Left ventricle myocardium inferior (tissue), 1 donor: Measurements from ENCODE around the gene CAMSAP3. TPM values are rescaled to one million over a fixed set of nuclear protein-coding genes. Genes with fewer than 3 reads are reported as not detected.

Experiments used
- DNase-seq: peaks from one replicate; pipeline ENCODE4 v3.0.0-alpha.2; 2020
- H3K27ac ChIP-seq: fragments of 200-600 bp; replicated peaks from 2 replicates; pipeline ENCODE4 v1.8.0; 2021
- H3K27me3 ChIP-seq: fragments of 200-600 bp; 2 replicates; pipeline ENCODE4 v1.8.0; 2021; ENCODE audit warnings: low read depth
- H3K36me3 ChIP-seq: fragments of 200-600 bp; 2 replicates; pipeline ENCODE4 v1.8.0; 2021
- H3K4me1 ChIP-seq: fragments of 200-600 bp; 2 replicates; pipeline ENCODE4 v1.8.0; 2021
- H3K4me3 ChIP-seq: fragments of 200-600 bp; 2 replicates; pipeline ENCODE4 v1.8.0; 2021; ENCODE audit warnings: mild to moderate bottlenecking, moderate library complexity
- H3K9me3 ChIP-seq: fragments of 200-600 bp; replicated peaks from 2 replicates; pipeline ENCODE4 v1.8.0; 2021
- CTCF ChIP-seq: fragments of 200-600 bp; IDR thresholded peaks from 2 replicates; pipeline ENCODE4 v1.8.0; 2021; ENCODE audit warnings: antibody characterized with exemption, mild to moderate bottlenecking, borderline replicate concordance
- intact Hi-C: fragments of 100-400 bp; cut with micrococcal nuclease; formaldehyde crosslinking; loops from one replicate; pipeline ENCODE4 v1.11.0; 2022
- total RNA-seq: library from RNA; stranded (reverse); fragmentation: NEBNext Ultra II Directional; extraction: Animal tissue kit (Norgen Biotek cat#: 25700); gene quantifications from one replicate; pipeline ENCODE4 v1.2.1, GENCODE V29; 2021
- donor health status: DM: no; HTN: yes; CAD: no; lungs with severe emphysema.

Gene CAMSAP3
- total RNA-seq, 1 donor from 2014 or later = 0.60 TPM

- intact Hi-C loops = no loop called here
- no peaks in the 10 kb centered on the region for H3K27me3 ChIP-seq
- no peaks in the 10 kb centered on the region for H3K9me3 ChIP-seq
- no peak for DNase-seq
- peaks cover 58% of the 10 kb centered on the region for H3K36me3 ChIP-seq
- H3K4me3 ChIP-seq = no peak overlapping the region
- H3K4me1 ChIP-seq = peaks cover 17% of the 10 kb centered on the region
- TF ChIP-seq CTCF = no peak
- H3K27ac ChIP-seq = no peak overlapping the region
Observed at GRCh38 chr19:7619671-7620441, 24.2 kb downstream of the CAMSAP3 start.

GRCh38 chr19:7620442-7621412 is 25.1 kb downstream of the CAMSAP3 start:
- peaks cover 17% of the 10 kb centered on the region for H3K4me1 ChIP-seq
- H3K9me3 ChIP-seq = no peaks in the 10 kb centered on the region
- H3K27me3 ChIP-seq = no peaks in the 10 kb centered on the region
- DNase-seq = no peak
- no peak for TF ChIP-seq CTCF
- H3K36me3 ChIP-seq = peaks cover 67% of the 10 kb centered on the region
- H3K27ac ChIP-seq = no peak overlapping the region
- no peak overlapping the region for H3K4me3 ChIP-seq
- intact Hi-C loops = no loop called here

GRCh38 chr19:7622933-7623685 is 27.4 kb downstream of the CAMSAP3 start:
- peaks cover 81% of the 10 kb centered on the region for H3K36me3 ChIP-seq

GRCh38 chr19:7623725-7624603 is 28.3 kb downstream of the CAMSAP3 start:
- H3K27me3 ChIP-seq = no peaks in the 10 kb centered on the region
- DNase-seq = no peak

More at GRCh38 chr19:7622933-7623685, 27.4 kb downstream of the CAMSAP3 start:
- Histone ChIP-seq H3K27me3 (no peaks in the 10 kb centered on the region), H3K9me3 (no peaks in the 10 kb centered on the region), H3K4me1 (peaks cover 27% of the 10 kb centered on the region), H3K4me3 (no peak overlapping the region), H3K27ac (no peak overlapping the region)
- DNase-seq = no peak
- intact Hi-C loops = no loop called here
- no peak for TF ChIP-seq CTCF

More at GRCh38 chr19:7623725-7624603, 28.3 kb downstream of the CAMSAP3 start:
- no peak for TF ChIP-seq CTCF
- Histone ChIP-seq H3K36me3 (peaks cover 80% of the 10 kb centered on the region), H3K4me3 (no peak overlapping the region), H3K4me1 (peaks cover 28% of the 10 kb centered on the region), H3K27ac (no peak overlapping the region), H3K9me3 (no peaks in the 10 kb centered on the region)
- intact Hi-C loops = no loop called here
